PC-3 (cell line): ENCODE measurements around the gene ABHD6.
"Not testable (repeated sequence)": the region's sequence is repeated elsewhere in the genome, so short reads cannot be mapped to it uniquely, and the experiment has no call there.

ENCODE experiments used
- EZH2 ChIP-seq: fragments of 300-600 bp; sonication (generic); IDR thresholded peaks from one replicate; pipeline ENCODE4 v1.6.1; 2017; ENCODE audit warnings: antibody characterized with exemption, mild to moderate bottlenecking, low read length; ENCODE audit not compliant: unreplicated experiment
- EZH2phosphoT487 ChIP-seq: fragments of 300-600 bp; sonication (generic); IDR thresholded peaks from 2 replicates; pipeline ENCODE4 v1.6.1; 2018; ENCODE audit warnings: mild to moderate bottlenecking, antibody characterized with exemption, low read length, borderline replicate concordance
- TF ChIP-seq, protein P1 (sequence below): fragments of 300-600 bp; sonication (generic); conservative IDR thresholded peaks from 2 replicates; pipeline ENCODE4 v1.5.1; 2017; ENCODE audit warnings: antibody characterized with exemption, low read depth, mild to moderate bottlenecking, low read length

GRCh38 chr3:58273362-58273761, 35.8 kb downstream of the ABHD6 start:
- TF ChIP-seq, protein P1, sequence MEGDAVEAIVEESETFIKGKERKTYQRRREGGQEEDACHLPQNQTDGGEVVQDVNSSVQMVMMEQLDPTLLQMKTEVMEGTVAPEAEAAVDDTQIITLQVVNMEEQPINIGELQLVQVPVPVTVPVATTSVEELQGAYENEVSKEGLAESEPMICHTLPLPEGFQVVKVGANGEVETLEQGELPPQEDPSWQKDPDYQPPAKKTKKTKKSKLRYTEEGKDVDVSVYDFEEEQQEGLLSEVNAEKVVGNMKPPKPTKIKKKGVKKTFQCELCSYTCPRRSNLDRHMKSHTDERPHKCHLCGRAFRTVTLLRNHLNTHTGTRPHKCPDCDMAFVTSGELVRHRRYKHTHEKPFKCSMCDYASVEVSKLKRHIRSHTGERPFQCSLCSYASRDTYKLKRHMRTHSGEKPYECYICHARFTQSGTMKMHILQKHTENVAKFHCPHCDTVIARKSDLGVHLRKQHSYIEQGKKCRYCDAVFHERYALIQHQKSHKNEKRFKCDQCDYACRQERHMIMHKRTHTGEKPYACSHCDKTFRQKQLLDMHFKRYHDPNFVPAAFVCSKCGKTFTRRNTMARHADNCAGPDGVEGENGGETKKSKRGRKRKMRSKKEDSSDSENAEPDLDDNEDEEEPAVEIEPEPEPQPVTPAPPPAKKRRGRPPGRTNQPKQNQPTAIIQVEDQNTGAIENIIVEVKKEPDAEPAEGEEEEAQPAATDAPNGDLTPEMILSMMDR = not testable (repeated sequence)
- not testable (repeated sequence) for TF ChIP-seq EZH2phosphoT487, EZH2
